ENCODE measurements around the gene KRTAP5-6. TPM values are rescaled to one million over a fixed set of nuclear protein-coding genes. Genes with fewer than 3 reads are reported as not detected.

KRTAP5-6 gene
- total RNA-seq, 1 experiment from 2014 or later, result not detected

- no peaks in the 10 kb centered on the region for H3K36me3 ChIP-seq (ENCODE audit: low read depth, low read length)
- no peak overlapping the region for H2AFZ ChIP-seq (ENCODE audit: low read length)
- BruUV-seq (replicated peaks), result no TSS peak
- DNase-seq (no peak), ATAC-seq (no peak)
- ChIA-PET CTCF (interaction anchor here (0.5 to 1.3 kb wide), 14 partner anchors 12 to 1171 kb away, joined by 3 to 16 read pairs (median 5); partner anchors contain the start of gene SYT8), POLR2A (ENCODE audit: unreplicated experiment) (no interaction called here)
- H3K4me2 ChIP-seq (ENCODE audit: low read length), result no peak overlapping the region
- no peak overlapping the region for H3K9ac ChIP-seq (ENCODE audit: low read length)
- no peak overlapping the region for H3K4me3 ChIP-seq (ENCODE audit: low read length)
- intact Hi-C loops (cut with micrococcal nuclease), result loop anchor here (2.0 to 5.0 kb wide), 2 partner anchors 40 to 504 kb away; no protein-coding TSS in a partner anchor
- 0 out of 2 replicates have a peak, but pooled peaks cover 5% of the 10 kb centered on the region for H3K27me3 ChIP-seq (ENCODE audit: low read length)
- H3F3A ChIP-seq (ENCODE audit: low read length, unreplicated experiment), result no peaks in the 10 kb centered on the region
- no peaks in the 10 kb centered on the region for H3K9me2 ChIP-seq (replicated peaks; ENCODE audit: low read length)
- no peak for TF ChIP-seq EZH2 (IDR thresholded peaks at IDR 0.05; ENCODE audit: low read length, unreplicated experiment)
- no peak for TF ChIP-seq CTCF (conservative IDR thresholded peaks at IDR 0.05; ENCODE audit: low read depth, low read length)
- TF ChIP-seq EZH2phosphoT487 (IDR thresholded peaks at IDR 0.05; ENCODE audit: borderline replicate concordance, low read length), result no peak
- H3K79me2 ChIP-seq (ENCODE audit: low read length), result no peaks in the 10 kb centered on the region
- H3K9me3 ChIP-seq (ENCODE audit: low read length), result no peaks in the 10 kb centered on the region
- H4K20me1 ChIP-seq (ENCODE audit: low read length), result no peaks in the 10 kb centered on the region
- H3K4me1 ChIP-seq (ENCODE audit: insufficient read depth, low read length), result no peaks in the 10 kb centered on the region
- no peak overlapping the region for H3K27ac ChIP-seq (ENCODE audit: low read length)
These were observed 44.6 kb upstream of the KRTAP5-6 start for GRCh38 chr11:1652442-1652770.

GRCh38 chr11:1652771-1653540 is 44.0 kb upstream of the KRTAP5-6 start:
- H3K36me3 ChIP-seq (ENCODE audit: low read depth, low read length), result no peaks in the 10 kb centered on the region
- ATAC-seq (peak; percentile 89), DNase-seq (peak; percentile 70)
- no TSS peak for BruUV-seq (replicated peaks)
- no peak overlapping the region for H3K27ac ChIP-seq (ENCODE audit: low read length)
- H3K9me2 ChIP-seq (replicated peaks; ENCODE audit: low read length), result no peaks in the 10 kb centered on the region
- TF ChIP-seq CTCF (conservative IDR thresholded peaks at IDR 0.05; ENCODE audit: low read depth, low read length), result peak; percentile 91
- TF ChIP-seq EZH2phosphoT487 (IDR thresholded peaks at IDR 0.05; ENCODE audit: borderline replicate concordance, low read length), result no peak
- no peak for TF ChIP-seq EZH2 (IDR thresholded peaks at IDR 0.05; ENCODE audit: low read length, unreplicated experiment)
- no peak overlapping the region for H3K4me3 ChIP-seq (ENCODE audit: low read length)
- POLR2A ChIA-PET (ENCODE audit: unreplicated experiment), result no interaction called here
- H3K9me3 ChIP-seq (ENCODE audit: low read length), result no peaks in the 10 kb centered on the region
- intact Hi-C loops (cut with micrococcal nuclease), result loop anchor here (2.0 to 5.0 kb wide), 2 partner anchors 39 to 504 kb away; no protein-coding TSS in a partner anchor
- H3K27me3 ChIP-seq (ENCODE audit: low read length), result 0 out of 2 replicates have a peak, but pooled peaks cover 5% of the 10 kb centered on the region
- no peak overlapping the region for H2AFZ ChIP-seq (ENCODE audit: low read length)
- no peaks in the 10 kb centered on the region for H3F3A ChIP-seq (ENCODE audit: low read length, unreplicated experiment)
- CTCF ChIA-PET, result interaction anchor here (0.5 to 1.3 kb wide), 14 partner anchors 13 to 1170 kb away, joined by 3 to 16 read pairs (median 5); partner anchors contain the start of gene SYT8
- H4K20me1 ChIP-seq (ENCODE audit: low read length), result no peaks in the 10 kb centered on the region
- no peaks in the 10 kb centered on the region for H3K4me1 ChIP-seq (ENCODE audit: insufficient read depth, low read length)
- H3K79me2 ChIP-seq (ENCODE audit: low read length), result no peaks in the 10 kb centered on the region
- no peak overlapping the region for H3K9ac ChIP-seq (ENCODE audit: low read length)
- no peak overlapping the region for H3K4me2 ChIP-seq (ENCODE audit: low read length)

Data from PC-3 (cell line).